MM.1S (cell line): Measurements from ENCODE around the gene BNC1.

ENCODE experiments used
- DNase-seq: peaks from one replicate; pipeline ENCODE4 v3.0.0-alpha.2; 2015
- H2AFZ ChIP-seq: fragments of 300-600 bp; sonication (generic); 2 replicates; pipeline ENCODE4 v1.6.0; 2016; ENCODE audit warnings: antibody characterized with exemption, low read length
- H3F3A ChIP-seq: fragments of 300-600 bp; sonication (generic); 2 replicates; pipeline ENCODE4 v1.6.1; 2016; ENCODE audit warnings: mild to moderate bottlenecking, antibody characterized with exemption, low read length, moderate library complexity, mixed read lengths; ENCODE audit not compliant: insufficient read depth
- H3K27ac ChIP-seq: fragments of 300-600 bp; sonication (generic); 2 replicates; pipeline ENCODE4 v1.5.1; 2016; ENCODE audit warnings: mild to moderate bottlenecking, low read length
- H3K27me3 ChIP-seq: fragments of 300-600 bp; sonication (generic); replicated peaks from 2 replicates; pipeline ENCODE4 v1.6.0; 2016; ENCODE audit warnings: low read length; ENCODE audit not compliant: insufficient read depth
- H3K36me3 ChIP-seq: fragments of 300-600 bp; sonication (generic); replicated peaks from 2 replicates; pipeline ENCODE4 v1.6.1; 2016; ENCODE audit warnings: mild to moderate bottlenecking, low read length, mixed read lengths; ENCODE audit not compliant: insufficient read depth
- H3K4me1 ChIP-seq: fragments of 300-600 bp; sonication (generic); 2 replicates; pipeline ENCODE4 v1.6.1; 2016; ENCODE audit warnings: low read length, mixed read lengths
- H3K4me2 ChIP-seq: fragments of 300-600 bp; sonication (generic); 2 replicates; pipeline ENCODE4 v1.6.0; 2016; ENCODE audit warnings: low read depth, low read length
- H3K4me3 ChIP-seq: fragments of 300-600 bp; sonication (generic); 2 replicates; pipeline ENCODE4 v1.5.1; 2016; ENCODE audit warnings: low read length, mixed read lengths
- H3K79me2 ChIP-seq: fragments of 300-600 bp; sonication (generic); 2 replicates; pipeline ENCODE4 v1.6.1; 2016; ENCODE audit warnings: mixed run types, low read length, mixed read lengths
- H3K9ac ChIP-seq: fragments of 300-600 bp; sonication (generic); 2 replicates; pipeline ENCODE4 v1.6.1; 2016; ENCODE audit warnings: low read length, mixed read lengths
- H3K9me2 ChIP-seq: fragments of 300-600 bp; sonication (generic); replicated peaks from 2 replicates; pipeline ENCODE4 v1.6.1; 2016; ENCODE audit warnings: mild to moderate bottlenecking, low read length, mixed read lengths; ENCODE audit not compliant: insufficient read depth
- H3K9me3 ChIP-seq: fragments of 300-600 bp; sonication (generic); replicated peaks from 2 replicates; pipeline ENCODE4 v1.6.1; 2016; ENCODE audit warnings: mild to moderate bottlenecking, low read length, mixed read lengths; ENCODE audit not compliant: insufficient read depth
- H4K20me1 ChIP-seq: fragments of 300-600 bp; sonication (generic); 2 replicates; pipeline ENCODE4 v1.6.1; 2016; ENCODE audit warnings: mild to moderate bottlenecking, low read length, moderate library complexity, mixed read lengths; ENCODE audit not compliant: insufficient read depth
- EZH2 ChIP-seq: fragments of 300-600 bp; sonication (generic); optimal IDR thresholded peaks from 2 replicates; pipeline ENCODE3; 2017; ENCODE audit warnings: low read depth, mild to moderate bottlenecking, antibody characterized with exemption, low read length, mixed read lengths
- EZH2phosphoT487 ChIP-seq: fragments of 300-600 bp; sonication (generic); IDR thresholded peaks from 2 replicates; pipeline ENCODE4 v1.6.1; 2018; ENCODE audit warnings: antibody characterized with exemption, low read length
- TF ChIP-seq, protein P1 (sequence below): fragments of 300-600 bp; sonication (generic); IDR thresholded peaks from 2 replicates; pipeline ENCODE4 v1.5.1; 2016; ENCODE audit warnings: antibody characterized with exemption, low read length, mixed read lengths

BNC1 gene

DNA sequence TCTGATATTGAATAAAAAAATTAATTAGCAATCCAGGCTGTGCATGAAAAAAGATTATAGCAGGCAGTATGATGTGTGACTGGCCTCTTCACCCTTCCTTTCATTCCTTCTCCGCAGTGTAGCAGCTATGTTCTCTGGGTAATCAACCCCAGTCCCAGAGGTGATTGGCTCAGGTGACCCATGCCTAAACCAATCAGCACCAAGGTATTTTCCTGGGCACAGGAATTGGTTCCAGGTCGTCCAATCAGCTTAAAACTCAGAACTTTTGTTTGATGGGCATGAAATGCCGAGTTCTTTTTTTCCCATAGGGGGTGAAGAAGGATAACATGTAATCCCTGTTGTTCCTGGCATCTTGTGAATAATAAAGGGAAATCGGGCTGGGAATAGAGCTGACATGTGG is 5.8 kb upstream of the BNC1 start:
- no peaks in the 10 kb centered on the region for H3K4me1 ChIP-seq
- H3K27ac ChIP-seq = no peak overlapping the region
- H3F3A ChIP-seq = no peaks in the 10 kb centered on the region

DNA sequence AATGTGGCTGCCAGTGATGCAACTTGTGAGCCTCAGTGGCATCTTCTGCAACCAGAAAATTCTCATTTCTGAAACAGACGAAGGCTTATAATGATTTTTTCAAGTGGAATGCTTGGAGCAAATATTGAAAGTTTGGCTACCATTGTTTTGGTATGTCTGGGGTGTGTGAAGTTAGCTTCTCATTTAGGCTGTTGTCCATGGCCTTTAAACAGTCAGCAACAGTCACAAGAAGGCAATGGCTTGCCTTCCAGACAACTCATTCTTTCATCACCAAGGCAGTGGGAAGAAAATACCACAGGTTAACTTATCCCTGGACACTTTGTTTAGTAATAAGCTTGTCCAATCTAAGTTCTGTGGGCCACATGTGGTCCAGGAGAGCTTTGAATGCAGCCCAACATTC is 4.7 kb upstream of the BNC1 start:
- TF ChIP-seq, protein P1, sequence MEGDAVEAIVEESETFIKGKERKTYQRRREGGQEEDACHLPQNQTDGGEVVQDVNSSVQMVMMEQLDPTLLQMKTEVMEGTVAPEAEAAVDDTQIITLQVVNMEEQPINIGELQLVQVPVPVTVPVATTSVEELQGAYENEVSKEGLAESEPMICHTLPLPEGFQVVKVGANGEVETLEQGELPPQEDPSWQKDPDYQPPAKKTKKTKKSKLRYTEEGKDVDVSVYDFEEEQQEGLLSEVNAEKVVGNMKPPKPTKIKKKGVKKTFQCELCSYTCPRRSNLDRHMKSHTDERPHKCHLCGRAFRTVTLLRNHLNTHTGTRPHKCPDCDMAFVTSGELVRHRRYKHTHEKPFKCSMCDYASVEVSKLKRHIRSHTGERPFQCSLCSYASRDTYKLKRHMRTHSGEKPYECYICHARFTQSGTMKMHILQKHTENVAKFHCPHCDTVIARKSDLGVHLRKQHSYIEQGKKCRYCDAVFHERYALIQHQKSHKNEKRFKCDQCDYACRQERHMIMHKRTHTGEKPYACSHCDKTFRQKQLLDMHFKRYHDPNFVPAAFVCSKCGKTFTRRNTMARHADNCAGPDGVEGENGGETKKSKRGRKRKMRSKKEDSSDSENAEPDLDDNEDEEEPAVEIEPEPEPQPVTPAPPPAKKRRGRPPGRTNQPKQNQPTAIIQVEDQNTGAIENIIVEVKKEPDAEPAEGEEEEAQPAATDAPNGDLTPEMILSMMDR = no peak
- no peak for TF ChIP-seq EZH2
- TF ChIP-seq EZH2phosphoT487 = no peak
- Histone ChIP-seq H3F3A (no peaks in the 10 kb centered on the region), H3K9ac (no peak overlapping the region), H3K36me3 (no peaks in the 10 kb centered on the region), H3K4me1 (no peaks in the 10 kb centered on the region), H3K79me2 (no peaks in the 10 kb centered on the region), H3K4me3 (no peak overlapping the region), H3K27me3 (no peaks in the 10 kb centered on the region), H3K9me3 (no peaks in the 10 kb centered on the region), H3K9me2 (no peaks in the 10 kb centered on the region), H3K27ac (no peak overlapping the region), H3K4me2 (no peak overlapping the region), H4K20me1 (no peaks in the 10 kb centered on the region), H2AFZ (no peak overlapping the region)
- no peak for DNase-seq

More for the DNA sequence above, 5.8 kb upstream of the BNC1 start:
- Histone ChIP-seq H3K27me3 (no peaks in the 10 kb centered on the region), H4K20me1 (no peaks in the 10 kb centered on the region), H3K79me2 (no peaks in the 10 kb centered on the region), H3K36me3 (no peaks in the 10 kb centered on the region), H2AFZ (no peak overlapping the region), H3K9me3 (no peaks in the 10 kb centered on the region), H3K9me2 (no peaks in the 10 kb centered on the region), H3K4me3 (no peak overlapping the region), H3K9ac (no peak overlapping the region), H3K4me2 (no peak overlapping the region)
- no peak for DNase-seq
- TF ChIP-seq EZH2phosphoT487 (no peak), EZH2 (no peak)
- TF ChIP-seq, protein P1 = no peak

DNA sequence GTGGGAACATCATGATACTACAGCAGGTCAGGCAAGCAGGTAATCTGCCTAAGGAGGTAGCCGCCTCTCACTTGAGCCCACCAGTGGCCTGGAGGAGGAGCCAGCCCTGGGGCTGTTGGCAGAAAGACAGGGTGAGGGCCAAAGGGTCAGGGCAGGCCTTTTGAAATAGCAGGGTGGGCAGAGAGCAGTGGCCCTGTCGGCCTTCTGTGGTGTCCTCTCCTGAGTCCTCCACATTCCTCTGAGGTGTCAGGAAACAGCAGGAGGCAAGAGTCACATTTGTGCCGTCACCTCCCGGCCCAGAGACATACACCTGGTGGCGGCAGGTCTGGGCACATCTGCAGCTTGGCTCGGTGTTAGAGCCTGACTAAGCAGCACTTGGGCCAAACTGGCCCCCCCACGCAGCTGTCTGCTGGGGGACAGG is 3.9 kb upstream of the BNC1 start:
- Histone ChIP-seq H3K9ac (no peak overlapping the region), H2AFZ (no peak overlapping the region), H3K79me2 (no peaks in the 10 kb centered on the region), H3K4me1 (no peaks in the 10 kb centered on the region), H4K20me1 (no peaks in the 10 kb centered on the region), H3K27ac (no peak overlapping the region), H3F3A (no peaks in the 10 kb centered on the region), H3K27me3 (no peaks in the 10 kb centered on the region), H3K4me2 (no peak overlapping the region), H3K4me3 (no peak overlapping the region), H3K36me3 (no peaks in the 10 kb centered on the region), H3K9me3 (no peaks in the 10 kb centered on the region), H3K9me2 (no peaks in the 10 kb centered on the region)
- DNase-seq = peak; percentile 46
- no peak for TF ChIP-seq EZH2
- no peak for TF ChIP-seq EZH2phosphoT487
- TF ChIP-seq, protein P1 = no peak
